Right kidney (tissue), 9 donors: ENCODE data around the gene HIF1A.
"Not testable (repeated sequence)": the region's sequence is repeated elsewhere in the genome, so short reads cannot be mapped to it uniquely, and the experiment has no call there.

Experiments
- DNase-seq: peaks from one replicate; pipeline ENCODE4 v3.0.0-alpha.2; 2016
- long read RNA-seq, 8 donors: transcript quantifications; one replicate each; lab custom pipeline, GENCODE V29; 2026

The HIF1A gene
- long read RNA-seq, donor 1, transcript HIF1A-202 (15 exons, 3,919 nt) = major isoform, 8 of 13 reads
- long read RNA-seq, donor 1, partial matches to known transcripts = 0 of 13 reads
- long read RNA-seq, donor 1, other reads (novel, unspliced or antisense) = 0 of 13 reads
- long read RNA-seq, donor 2, transcript HIF1A-202 (15 exons, 3,919 nt) = major isoform, 6 of 17 reads
- long read RNA-seq, donor 2, partial matches to known transcripts = 10 of 17 reads
- long read RNA-seq, donor 2, other reads (novel, unspliced or antisense) = 0 of 17 reads
- long read RNA-seq, donor 3, partial matches to known transcripts = 6 of 11 reads
- long read RNA-seq, donor 3, other reads (novel, unspliced or antisense) = 0 of 11 reads
- long read RNA-seq, donor 4, transcript HIF1A-202 (15 exons, 3,919 nt) = major isoform, 6 of 37 reads
- long read RNA-seq, donor 4, partial matches to known transcripts = 24 of 37 reads
- long read RNA-seq, donor 4, other reads (novel, unspliced or antisense) = 0 of 37 reads
- long read RNA-seq, donor 5, transcript HIF1A-202 (15 exons, 3,919 nt) = major isoform, 9 of 13 reads
- long read RNA-seq, donor 5, partial matches to known transcripts = 0 of 13 reads
- long read RNA-seq, donor 5, other reads (novel, unspliced or antisense) = 0 of 13 reads
- long read RNA-seq, donor 6, partial matches to known transcripts = 30 of 35 reads
- long read RNA-seq, donor 6, other reads (novel, unspliced or antisense) = 0 of 35 reads
- long read RNA-seq, donor 7 = 0 reads
- long read RNA-seq, donor 8, transcript HIF1A-202 (15 exons, 3,919 nt) = major isoform, 8 of 19 reads
- long read RNA-seq, donor 8, partial matches to known transcripts = 6 of 19 reads
- long read RNA-seq, donor 8, other reads (novel, unspliced or antisense) = 0 of 19 reads

DNA sequence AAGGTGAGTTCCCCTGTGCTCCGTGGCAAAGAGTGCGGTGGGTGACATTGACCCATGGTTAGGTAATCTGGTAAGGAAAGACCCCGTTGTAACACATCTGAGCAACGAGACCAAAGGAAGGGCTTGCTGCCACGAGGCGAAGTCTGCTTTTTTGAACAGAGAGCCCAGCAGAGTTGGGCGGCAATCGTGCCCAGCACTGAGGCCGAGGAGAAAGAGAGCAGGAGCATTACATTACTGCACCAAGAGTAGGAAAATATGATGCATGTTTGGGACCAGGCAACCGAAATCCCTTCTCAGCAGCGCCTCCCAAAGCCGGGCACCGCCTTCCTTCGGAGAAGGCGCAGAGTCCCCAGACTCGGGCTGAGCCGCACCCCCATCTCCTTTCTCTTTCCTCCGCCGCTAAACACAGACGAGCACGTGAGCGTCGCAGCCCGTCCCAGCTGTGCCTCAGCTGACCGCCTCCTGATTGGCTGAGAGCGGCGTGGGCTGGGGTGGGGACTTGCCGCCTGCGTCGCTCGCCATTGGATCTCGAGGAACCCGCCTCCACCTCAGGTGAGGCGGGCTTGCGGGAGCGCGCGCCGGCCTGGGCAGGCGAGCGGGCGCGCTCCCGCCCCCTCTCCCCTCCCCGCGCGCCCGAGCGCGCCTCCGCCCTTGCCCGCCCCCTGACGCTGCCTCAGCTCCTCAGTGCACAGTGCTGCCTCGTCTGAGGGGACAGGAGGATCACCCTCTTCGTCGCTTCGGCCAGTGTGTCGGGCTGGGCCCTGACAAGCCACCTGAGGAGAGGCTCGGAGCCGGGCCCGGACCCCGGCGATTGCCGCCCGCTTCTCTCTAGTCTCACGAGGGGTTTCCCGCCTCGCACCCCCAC, at the start of gene HIF1A:
HIF1A (plus strand) TSS at position 684 of the 865 bp plus-strand sequence. CDS start 292 bp downstream, outside the sequence.
- DNase-seq = peak; percentile 96

DNA sequence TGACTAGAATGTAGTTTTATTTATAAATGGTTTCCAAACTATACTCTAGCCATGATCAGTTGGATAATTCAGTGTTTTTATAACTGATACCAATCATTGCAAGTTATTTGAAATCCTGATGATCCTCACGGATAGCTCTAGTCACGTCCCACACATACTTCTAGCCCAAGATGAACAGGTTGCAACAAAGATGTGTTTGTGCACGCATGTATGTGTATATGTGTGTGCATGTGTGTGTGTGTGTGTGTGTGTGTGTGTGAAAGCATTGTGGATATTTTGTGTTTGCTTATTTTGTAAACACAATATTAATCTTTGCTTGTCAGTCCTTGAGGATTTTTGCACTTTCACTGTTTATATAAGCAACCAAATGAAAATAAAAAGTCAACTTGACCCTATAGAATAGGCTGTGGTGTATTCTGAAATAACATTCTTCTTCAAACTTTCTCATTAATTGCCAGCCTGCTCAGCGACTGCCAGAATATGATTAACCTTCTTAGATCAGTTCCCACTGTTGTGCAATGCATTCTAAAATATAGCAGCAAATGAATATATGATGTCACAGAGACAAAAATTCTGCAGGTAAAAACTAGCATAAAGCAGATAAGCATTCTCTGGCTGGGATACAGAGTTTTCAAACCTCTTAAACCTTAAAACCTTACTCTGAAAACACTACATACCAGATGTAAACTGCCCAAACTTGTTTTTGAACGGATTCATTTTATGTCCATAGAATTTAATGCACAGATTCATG, 48.8 kb upstream of the HIF1A start:
- no peak for DNase-seq

DNA sequence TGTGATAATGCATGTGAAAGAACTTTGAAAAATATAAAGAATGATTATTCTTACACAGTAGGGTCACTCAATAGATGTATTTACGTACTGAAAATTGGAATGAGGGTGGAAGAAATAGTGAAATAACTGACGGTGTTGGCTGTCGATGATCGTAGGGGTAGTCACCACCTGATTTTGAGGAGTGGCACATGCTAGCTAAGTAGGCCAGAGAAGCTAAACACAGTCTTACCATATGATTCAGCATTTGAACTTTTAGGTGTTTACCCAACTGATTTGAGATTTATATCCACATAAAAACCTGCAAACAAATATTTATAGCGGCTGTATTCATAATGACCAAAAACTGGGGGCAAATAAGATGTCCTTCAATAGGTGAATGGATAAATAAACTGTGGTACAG, 47.6 kb upstream of the HIF1A start:
- no peak for DNase-seq

DNA sequence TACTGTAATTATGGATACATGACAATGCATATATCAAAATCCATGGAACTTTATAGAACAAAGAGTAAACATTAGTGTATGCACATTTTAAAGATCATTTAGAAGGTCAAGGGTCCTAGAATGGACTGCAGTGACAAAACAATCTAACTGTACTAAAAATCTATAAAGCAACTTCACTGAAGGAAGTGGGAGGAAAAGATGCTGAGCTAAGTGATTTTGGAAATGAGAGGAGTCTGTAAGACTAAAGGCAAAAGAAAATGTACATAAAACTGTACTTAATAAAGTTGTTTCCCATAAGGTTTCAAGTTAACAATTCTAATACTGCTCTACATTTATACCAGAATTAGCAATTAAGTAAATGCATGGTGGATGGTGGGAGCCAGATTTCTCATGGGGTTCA, 46.9 kb upstream of the HIF1A start:
- no peak for DNase-seq

DNA sequence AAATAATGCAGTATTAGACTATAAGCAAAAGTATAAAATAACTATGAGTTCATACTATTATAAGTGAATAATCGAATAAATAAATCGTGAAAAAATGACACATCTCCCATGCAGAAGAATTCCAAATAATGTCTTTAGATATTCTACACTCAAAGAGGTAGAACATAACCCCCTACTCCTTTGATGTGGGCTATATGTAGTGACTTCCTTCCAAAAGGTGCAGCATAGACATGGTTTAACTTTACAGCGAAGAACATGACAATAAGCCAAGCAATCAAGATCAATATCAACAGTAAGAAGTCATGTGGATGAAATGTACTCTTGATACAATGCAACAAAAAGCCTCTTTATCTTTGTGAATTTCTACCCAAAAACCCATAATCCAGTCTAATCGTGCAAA, 46.0 kb upstream of the HIF1A start:
- no peak for DNase-seq

DNA sequence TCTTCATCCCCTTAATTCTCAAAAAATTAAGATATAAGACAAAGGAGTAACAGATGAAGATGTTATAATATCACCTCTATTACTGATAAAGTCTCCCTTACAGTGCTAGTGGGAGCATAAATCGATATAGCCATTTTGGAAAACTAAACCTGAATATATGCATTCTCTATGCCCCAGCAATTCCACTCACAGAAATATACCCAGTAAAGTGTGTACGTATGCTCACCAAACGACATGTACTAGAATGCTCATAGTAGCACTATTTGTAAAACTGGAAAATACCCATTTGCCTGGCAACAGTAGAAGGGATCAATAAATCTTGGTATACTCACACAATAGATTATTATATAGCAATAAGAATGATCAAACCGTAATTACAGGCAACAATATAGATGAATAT, 44.0 kb upstream of the HIF1A start:
- DNase-seq = no peak

DNA sequence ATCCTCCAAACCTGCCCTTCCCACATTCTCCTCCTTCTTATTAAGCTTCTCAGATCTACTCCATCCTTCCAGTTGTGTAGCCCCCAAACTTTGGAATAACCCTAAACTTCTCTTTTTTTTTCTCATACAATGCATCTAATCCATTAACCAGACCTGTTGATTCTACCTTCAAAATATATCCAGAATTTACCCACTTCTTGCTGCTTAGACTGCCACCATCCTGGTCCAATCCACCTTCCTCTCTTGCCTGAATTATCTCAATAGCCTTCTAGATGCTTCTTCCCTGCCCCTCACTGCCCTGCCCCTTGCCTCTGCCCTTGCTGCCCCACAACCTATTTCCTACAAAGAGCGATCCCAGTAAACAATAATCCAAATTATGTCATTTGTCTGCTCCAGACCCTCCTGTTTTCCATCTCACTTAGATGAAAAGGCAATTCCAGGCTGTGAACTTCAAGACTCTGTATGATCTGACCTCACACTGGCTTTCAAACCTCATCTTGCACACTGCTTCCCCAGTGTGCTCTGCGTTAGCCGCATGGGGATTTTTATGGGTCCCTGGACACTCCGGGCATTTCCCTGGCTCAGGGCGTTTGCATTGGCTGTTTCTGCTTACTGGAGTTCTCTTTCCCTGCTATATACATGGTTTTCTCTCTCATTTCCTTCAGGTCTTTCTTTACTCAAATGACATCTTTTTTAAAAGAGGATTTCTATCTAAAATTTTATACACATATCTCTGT, 42.6 kb upstream of the HIF1A start:
- DNase-seq = no peak

DNA sequence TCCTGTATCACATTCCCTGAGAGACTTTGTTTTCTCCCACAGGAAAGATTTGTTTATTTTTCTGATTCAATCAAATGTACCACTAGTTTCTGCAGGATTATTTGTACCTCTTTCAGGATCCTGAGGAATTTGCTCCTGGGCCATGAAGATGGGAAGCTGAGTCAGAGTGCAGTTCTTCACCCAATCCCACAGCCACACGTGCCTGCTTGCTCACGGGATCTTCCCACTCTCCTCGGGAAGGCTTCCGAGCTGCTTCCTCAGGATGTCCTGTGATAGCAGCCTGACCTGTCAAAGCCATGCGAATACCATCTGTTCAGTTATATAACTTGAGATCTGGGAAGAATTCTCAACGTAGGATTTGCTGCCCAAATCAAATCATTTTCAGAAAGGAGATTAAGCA, 41.8 kb upstream of the HIF1A start:
- DNase-seq = no peak

DNA sequence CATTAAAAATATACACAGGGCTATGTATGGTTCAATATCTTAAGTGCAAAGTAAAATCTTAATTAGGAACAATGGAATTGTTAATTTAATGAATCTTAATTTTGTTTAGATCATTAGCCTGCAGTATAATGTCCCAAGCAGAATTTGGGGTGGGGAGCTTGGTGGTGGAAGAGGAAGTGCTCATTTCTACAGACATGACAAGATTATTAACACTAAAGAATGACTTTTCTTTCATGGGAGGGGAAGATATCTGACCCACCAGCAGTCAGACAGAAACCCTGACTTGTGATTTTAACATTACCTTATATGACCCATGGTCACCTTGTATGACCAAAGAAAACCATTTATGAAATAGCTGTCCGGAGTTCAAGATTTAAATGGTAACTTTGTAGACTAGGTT, 41.3 kb upstream of the HIF1A start:
- DNase-seq = no peak

DNA sequence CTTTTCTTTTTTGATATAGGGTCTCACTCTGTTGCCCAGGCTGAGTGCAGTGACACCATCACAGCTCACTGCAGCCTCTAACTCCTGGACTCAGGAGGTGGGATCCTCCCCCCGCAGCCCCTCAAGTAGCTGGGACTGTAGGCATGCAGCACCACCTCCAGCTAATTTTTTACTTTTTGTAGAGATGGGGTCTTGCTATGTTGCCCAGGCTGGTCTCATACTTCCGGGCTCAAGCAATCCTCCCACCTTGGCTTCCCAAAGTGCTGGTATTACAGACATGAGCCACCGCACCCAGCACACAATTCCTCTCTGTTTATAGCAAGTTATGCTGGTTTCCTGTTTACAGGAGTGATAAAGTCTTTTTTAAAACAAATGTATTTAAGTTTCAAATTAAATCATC, 39.5 kb upstream of the HIF1A start:
- no peak for DNase-seq

DNA sequence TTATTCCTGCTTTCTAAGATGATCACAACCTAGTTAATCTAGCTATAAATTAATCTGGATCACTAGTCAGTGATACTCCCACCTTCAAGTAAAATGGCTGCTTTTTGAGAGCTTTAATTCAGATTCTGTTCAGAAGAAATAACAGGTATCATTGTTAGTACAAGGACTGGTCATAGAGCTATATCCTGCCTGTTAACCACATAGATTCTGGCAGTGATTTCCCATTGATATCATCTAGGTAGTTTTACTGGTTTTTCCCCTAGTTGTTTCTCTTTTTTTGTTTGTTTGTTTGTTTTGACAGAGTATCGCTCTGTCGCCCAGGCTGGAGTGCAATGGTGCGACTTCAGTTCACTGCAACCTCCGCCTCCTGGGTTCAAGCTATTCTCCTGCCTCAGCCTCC, 39.0 kb upstream of the HIF1A start:
- no peak for DNase-seq

DNA sequence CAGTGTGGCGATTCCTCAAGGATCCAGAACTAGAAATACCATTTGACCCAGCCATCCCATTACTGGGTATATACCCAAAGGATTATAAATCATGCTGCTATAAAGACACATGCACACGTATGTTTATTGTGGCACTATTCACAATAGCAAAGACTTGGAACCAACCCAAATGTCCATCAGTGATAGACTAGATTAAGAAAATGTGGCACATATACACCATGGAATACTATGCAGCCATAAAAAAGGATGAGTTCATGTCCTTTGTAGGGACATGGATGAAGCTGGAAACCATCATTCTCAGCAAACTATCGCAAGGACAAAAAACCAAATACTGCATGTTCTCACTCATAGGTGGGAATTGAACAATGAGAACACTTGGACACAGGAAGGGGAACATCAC, 37.2 kb upstream of the HIF1A start:
- not testable (repeated sequence) for DNase-seq

DNA sequence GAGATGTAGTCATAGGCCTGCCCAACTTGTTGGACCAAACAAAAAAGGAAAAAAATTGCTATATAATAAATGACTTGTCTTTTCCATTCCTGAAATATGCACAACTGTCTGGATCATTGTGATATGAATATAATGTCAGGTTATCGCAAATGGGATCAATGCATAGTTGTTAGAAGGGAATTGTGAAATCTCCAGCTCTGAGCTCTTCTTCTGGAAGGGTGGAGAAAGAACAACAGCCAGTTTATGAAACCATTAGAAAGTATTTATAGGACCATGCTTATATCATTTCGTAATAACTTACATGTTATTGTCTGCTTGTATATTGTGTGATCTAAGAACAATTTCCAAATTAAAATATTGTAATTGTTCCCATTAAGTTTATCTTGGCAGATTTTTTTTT, 35.7 kb upstream of the HIF1A start:
- no peak for DNase-seq

DNA sequence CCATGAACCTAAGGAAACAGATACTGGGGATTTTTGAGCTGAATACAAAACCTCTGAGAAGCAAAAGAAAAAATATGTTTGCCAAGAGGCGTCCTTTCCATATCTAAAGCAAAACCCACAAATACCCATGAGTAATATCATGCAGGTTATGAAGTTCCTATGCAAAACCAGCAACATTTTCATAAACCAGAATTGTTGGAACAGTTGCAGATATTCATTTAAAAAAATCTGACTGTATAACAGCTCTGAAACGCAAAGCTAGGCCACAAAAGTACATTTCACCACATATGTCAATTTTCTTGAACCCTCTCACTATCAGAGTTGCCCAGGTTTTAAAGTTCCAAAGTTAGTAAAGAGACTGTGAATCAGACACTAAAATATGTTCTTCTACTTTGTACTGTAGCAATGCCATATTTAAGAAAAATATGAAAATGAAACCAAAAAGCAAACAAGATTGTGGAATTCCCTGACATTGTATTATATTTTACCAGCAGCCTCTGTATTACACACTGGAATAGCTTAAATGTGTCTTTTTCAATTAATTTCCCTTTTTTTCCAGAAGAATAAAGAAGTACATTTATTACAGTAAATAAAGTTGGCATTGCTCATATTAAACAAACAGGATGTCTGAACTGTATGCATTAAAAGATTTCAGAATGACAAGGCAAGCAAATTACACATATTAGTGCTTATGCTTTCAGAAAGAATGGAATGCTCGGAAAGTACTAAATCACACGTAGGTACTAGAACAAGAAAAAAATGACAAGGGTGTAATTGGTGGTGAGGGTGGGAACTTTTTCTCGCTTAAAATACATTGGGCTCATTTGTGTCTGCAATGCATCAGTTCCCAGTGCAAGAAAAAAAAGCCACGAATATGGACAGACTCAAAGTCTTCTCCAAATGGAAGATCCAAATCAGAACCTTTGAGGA, 33.6 kb upstream of the HIF1A start:
- DNase-seq = no peak

DNA sequence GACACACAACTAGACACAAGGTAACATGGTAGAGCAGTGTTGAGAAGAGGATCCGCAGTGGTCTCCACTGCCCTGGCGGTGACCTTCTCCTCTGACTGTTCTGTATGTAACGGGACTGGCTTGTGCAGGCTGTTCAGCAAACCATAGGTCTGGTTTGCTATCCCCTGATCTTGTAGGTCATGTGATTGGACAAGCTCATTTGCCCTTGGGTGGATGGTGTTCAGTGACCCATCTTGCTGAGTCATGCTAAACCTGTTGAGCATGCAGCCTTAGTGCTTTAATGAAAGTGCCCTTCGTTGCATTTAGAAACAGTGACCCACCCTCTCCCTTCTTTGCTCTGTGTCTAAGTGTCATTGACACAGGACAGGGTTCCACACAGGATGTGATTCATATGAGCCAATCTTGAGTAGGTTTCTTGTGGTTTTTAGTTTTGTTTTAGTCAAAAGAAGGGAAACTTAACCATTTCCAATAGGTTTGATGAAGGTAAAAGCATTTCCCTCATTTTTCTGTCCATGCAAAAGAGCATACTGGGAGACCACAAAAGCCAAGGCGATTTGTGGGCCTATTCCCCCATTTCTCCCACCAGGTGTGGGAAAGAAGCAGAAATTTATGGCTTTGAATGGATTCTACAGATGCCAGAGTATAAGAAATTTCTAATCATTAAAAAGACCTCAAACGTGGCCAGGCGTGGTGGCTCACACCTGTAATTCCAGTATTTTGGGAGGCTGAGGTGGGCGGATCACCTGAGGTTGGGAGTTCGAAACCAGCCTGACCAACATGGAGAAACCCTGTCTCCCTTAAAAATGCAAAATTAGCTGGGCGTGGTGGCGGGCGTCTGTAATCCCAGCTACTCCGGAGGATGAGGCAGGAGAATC, 32.6 kb upstream of the HIF1A start:
- DNase-seq = no peak

DNA sequence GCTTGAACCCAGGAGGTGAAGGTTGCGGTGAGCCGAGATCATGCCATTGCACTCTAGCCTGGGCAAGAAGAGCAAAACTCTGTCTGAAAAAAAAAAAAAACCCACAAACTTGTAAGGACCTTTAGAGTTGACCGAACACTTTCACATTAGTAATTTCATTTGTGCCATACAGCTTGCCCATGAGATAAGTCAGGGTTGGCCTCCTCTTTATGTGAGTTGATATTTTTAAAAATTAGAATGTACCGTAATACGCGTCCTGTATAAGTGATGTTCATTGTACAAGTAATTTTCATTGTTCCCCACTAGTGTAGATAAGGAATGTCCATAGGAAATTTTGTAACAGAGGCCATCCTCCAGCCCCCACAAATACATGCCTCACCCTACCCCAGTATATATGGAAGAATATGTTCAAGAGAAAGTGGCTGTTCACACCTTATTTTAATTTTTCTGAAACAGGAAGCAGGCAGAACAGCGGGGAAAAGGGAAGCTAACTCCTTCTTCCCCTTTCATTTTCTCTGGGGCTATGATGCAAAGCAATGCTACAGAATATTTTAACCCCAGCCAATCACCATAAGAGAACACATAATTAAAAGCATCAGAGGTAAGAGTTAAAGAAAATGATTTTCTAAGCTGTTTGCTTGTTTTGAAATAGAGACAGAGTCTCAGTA, 31.9 kb upstream of the HIF1A start:
- no peak for DNase-seq

DNA sequence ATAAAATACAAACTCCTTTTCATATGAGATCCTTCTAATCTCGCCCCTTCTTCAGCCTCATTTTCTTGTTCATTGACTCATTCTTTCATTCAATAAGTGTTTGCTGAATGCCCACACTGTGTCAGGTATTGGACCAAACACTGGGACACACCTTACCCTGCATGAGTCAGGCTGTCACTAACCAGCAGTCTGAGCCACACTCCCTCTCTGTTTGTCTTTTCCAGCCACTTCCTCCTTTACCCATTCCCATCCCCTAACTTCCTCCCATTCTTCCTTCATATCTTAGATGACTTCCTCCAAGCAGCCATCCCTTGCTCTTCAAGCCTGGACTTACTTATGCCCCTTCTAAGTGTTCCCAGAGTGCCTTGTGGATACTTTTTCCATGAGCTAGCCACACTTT, 27.0 kb upstream of the HIF1A start:
- no peak for DNase-seq

DNA sequence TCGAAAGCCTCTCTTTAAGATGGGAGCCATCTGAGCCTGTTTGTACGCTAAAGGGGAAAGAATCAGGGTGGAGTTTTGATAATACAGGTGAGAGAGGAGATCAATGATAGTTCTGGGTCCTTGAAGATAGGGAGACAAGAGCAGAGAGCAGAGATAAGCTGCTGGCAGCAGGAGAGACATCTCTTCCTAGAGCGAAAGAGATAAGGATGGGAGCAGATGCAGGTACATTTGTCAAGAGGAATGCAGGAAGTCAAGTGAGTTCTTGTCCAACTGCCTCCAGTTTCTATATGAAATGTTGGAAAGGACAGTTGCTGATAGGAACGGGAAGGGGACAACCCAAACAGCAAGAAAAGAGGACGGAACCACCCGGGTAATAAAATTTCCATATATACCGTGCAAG, 24.7 kb upstream of the HIF1A start:
- DNase-seq = no peak
